BLaER1 (cell line): Measurements from ENCODE around the gene HHAT.
"Not testable (repeated sequence)": the region's sequence is repeated elsewhere in the genome, so short reads cannot be mapped to it uniquely, and the experiment has no call there.

Experiments used
- H3K27ac ChIP-seq: shearing (Covaris generic); formaldehyde crosslinking; 2 replicates; pipeline ENCODE4 v1.8.1; 2022
- H3K27me3 ChIP-seq: shearing (Covaris generic); formaldehyde crosslinking; 2 replicates; pipeline ENCODE4 v1.8.1; 2022
- H3K36me3 ChIP-seq: shearing (Covaris generic); formaldehyde crosslinking; 2 replicates; pipeline ENCODE4 v1.8.1; 2022
- H3K4me1 ChIP-seq: shearing (Covaris generic); formaldehyde crosslinking; 2 replicates; pipeline ENCODE4 v1.8.1; 2022
- H3K4me2 ChIP-seq: shearing (Covaris generic); formaldehyde crosslinking; 2 replicates; pipeline ENCODE4 v1.8.1; 2022
- H3K4me3 ChIP-seq: shearing (Covaris generic); formaldehyde crosslinking; 2 replicates; pipeline ENCODE4 v1.8.1; 2022
- H3K9ac ChIP-seq: shearing (Covaris generic); formaldehyde crosslinking; 2 replicates; pipeline ENCODE4 v1.8.1; 2022
- H3K9me3 ChIP-seq: shearing (Covaris generic); formaldehyde crosslinking; 2 replicates; pipeline ENCODE4 v1.8.1; 2022
- H4K20me1 ChIP-seq: shearing (Covaris generic); formaldehyde crosslinking; 2 replicates; pipeline ENCODE4 v1.8.1; 2022
- Cebpa-rat ChIP-seq: shearing (Covaris generic); IDR thresholded peaks from 2 replicates; pipeline ENCODE4 v1.8.1; 2022

The HHAT gene

GRCh38 chr1:210352575-210352974 is 23.9 kb downstream of the HHAT start:
- no peak overlapping the region for H3K4me2 ChIP-seq
- H3K36me3 ChIP-seq = peaks cover 18% of the 10 kb centered on the region
- H3K27ac ChIP-seq = no peak overlapping the region

GRCh38 chr1:210354305-210354704 is 25.6 kb downstream of the HHAT start:
- H3K9me3 ChIP-seq, H3K27ac ChIP-seq, H3K4me3 ChIP-seq, H3K9ac ChIP-seq, H3K4me2 ChIP-seq, H3K27me3 ChIP-seq, H4K20me1 ChIP-seq: not testable (repeated sequence)
- H3K4me1 ChIP-seq = 0 out of 2 replicates have a peak, but pooled peaks cover 10% of the 10 kb centered on the region
- H3K36me3 ChIP-seq = peaks cover 11% of the 10 kb centered on the region

More at GRCh38 chr1:210352575-210352974, 23.9 kb downstream of the HHAT start:
- TF ChIP-seq Cebpa-rat = no peak
- Histone ChIP-seq H3K9me3 (peaks cover 6% of the 10 kb centered on the region; the same call in 1 of the 2 replicates), H4K20me1 (no peaks in the 10 kb centered on the region), H3K4me1 (0 out of 2 replicates have a peak, but pooled peaks cover 10% of the 10 kb centered on the region), H3K27me3 (no peaks in the 10 kb centered on the region), H3K4me3 (no peak overlapping the region), H3K9ac (no peak overlapping the region)

- Histone ChIP-seq H3K27ac (no peak overlapping the region), H3K9me3 (no peaks in the 10 kb centered on the region), H3K4me3 (no peak overlapping the region), H3K9ac (no peak overlapping the region), H3K27me3 (no peaks in the 10 kb centered on the region), H3K4me1 (0 out of 2 replicates have a peak, but pooled peaks cover 3% of the 10 kb centered on the region), H4K20me1 (no peaks in the 10 kb centered on the region), H3K4me2 (no peak overlapping the region), H3K36me3 (no peaks in the 10 kb centered on the region)
- TF ChIP-seq Cebpa-rat = no peak
Measured at GRCh38 chr1:210358626-210359025, 29.9 kb downstream of the HHAT start.

GRCh38 chr1:210359255-210359654 is 30.6 kb downstream of the HHAT start:
- Histone ChIP-seq H4K20me1 (no peaks in the 10 kb centered on the region), H3K4me2 (no peak overlapping the region), H3K4me3 (no peak overlapping the region), H3K27ac (no peak overlapping the region), H3K9me3 (no peaks in the 10 kb centered on the region), H3K9ac (no peak overlapping the region), H3K36me3 (no peaks in the 10 kb centered on the region), H3K27me3 (no peaks in the 10 kb centered on the region), H3K4me1 (no peaks in the 10 kb centered on the region)
- no peak for TF ChIP-seq Cebpa-rat

- H3K27me3 ChIP-seq = no peaks in the 10 kb centered on the region
- no peak for TF ChIP-seq Cebpa-rat
- H3K36me3 ChIP-seq = no peaks in the 10 kb centered on the region
- H3K9ac ChIP-seq = no peak overlapping the region
- H3K4me1 ChIP-seq = no peaks in the 10 kb centered on the region
- H3K4me3 ChIP-seq = no peak overlapping the region
- no peaks in the 10 kb centered on the region for H3K9me3 ChIP-seq
- no peaks in the 10 kb centered on the region for H4K20me1 ChIP-seq
- H3K4me2 ChIP-seq = no peak overlapping the region
- H3K27ac ChIP-seq = no peak overlapping the region
Measured at GRCh38 chr1:210360852-210361477, 32.3 kb downstream of the HHAT start.

GRCh38 chr1:210361665-210362064 is 33.0 kb downstream of the HHAT start:
- Histone ChIP-seq H3K4me2 (no peak overlapping the region), H3K36me3 (no peaks in the 10 kb centered on the region), H3K9me3 (no peaks in the 10 kb centered on the region), H3K4me1 (no peaks in the 10 kb centered on the region), H3K27me3 (no peaks in the 10 kb centered on the region), H3K4me3 (no peak overlapping the region), H3K27ac (no peak overlapping the region), H3K9ac (no peak overlapping the region), H4K20me1 (no peaks in the 10 kb centered on the region)
- no peak for TF ChIP-seq Cebpa-rat

- Histone ChIP-seq H3K9me3 (no peaks in the 10 kb centered on the region), H3K9ac (no peak overlapping the region), H3K27me3 (no peaks in the 10 kb centered on the region), H3K27ac (no peak overlapping the region), H3K4me2 (no peak overlapping the region), H3K36me3 (no peaks in the 10 kb centered on the region), H4K20me1 (no peaks in the 10 kb centered on the region), H3K4me1 (no peaks in the 10 kb centered on the region), H3K4me3 (no peak overlapping the region)
- TF ChIP-seq Cebpa-rat = no peak
Measured at GRCh38 chr1:210362526-210362925, 33.8 kb downstream of the HHAT start.

GRCh38 chr1:210363119-210363518 is 34.4 kb downstream of the HHAT start:
- no peak for TF ChIP-seq Cebpa-rat
- H4K20me1 ChIP-seq = no peaks in the 10 kb centered on the region
- no peaks in the 10 kb centered on the region for H3K36me3 ChIP-seq
- H3K9me3 ChIP-seq = no peaks in the 10 kb centered on the region
- no peaks in the 10 kb centered on the region for H3K27me3 ChIP-seq
- no peaks in the 10 kb centered on the region for H3K4me1 ChIP-seq
- H3K27ac ChIP-seq = no peak overlapping the region
- no peak overlapping the region for H3K9ac ChIP-seq
- no peak overlapping the region for H3K4me2 ChIP-seq
- H3K4me3 ChIP-seq = no peak overlapping the region

GRCh38 chr1:210364479-210364878 is 35.8 kb downstream of the HHAT start:
- no peak for TF ChIP-seq Cebpa-rat
- Histone ChIP-seq H3K9ac (no peak overlapping the region), H3K27me3 (no peaks in the 10 kb centered on the region), H3K4me2 (no peak overlapping the region), H3K27ac (no peak overlapping the region), H3K4me3 (no peak overlapping the region), H4K20me1 (no peaks in the 10 kb centered on the region), H3K36me3 (no peaks in the 10 kb centered on the region), H3K4me1 (no peaks in the 10 kb centered on the region), H3K9me3 (no peaks in the 10 kb centered on the region)

- no peaks in the 10 kb centered on the region for H3K4me1 ChIP-seq
- H3K36me3 ChIP-seq = no peaks in the 10 kb centered on the region
- H3K9ac ChIP-seq = no peak overlapping the region
- no peaks in the 10 kb centered on the region for H3K27me3 ChIP-seq
- no peak overlapping the region for H3K27ac ChIP-seq
- no peak overlapping the region for H3K4me3 ChIP-seq
- no peaks in the 10 kb centered on the region for H3K9me3 ChIP-seq
- no peak for TF ChIP-seq Cebpa-rat
- no peaks in the 10 kb centered on the region for H4K20me1 ChIP-seq
- H3K4me2 ChIP-seq = no peak overlapping the region
Measured at GRCh38 chr1:210366767-210367166, 38.1 kb downstream of the HHAT start.

- no peak overlapping the region for H3K4me2 ChIP-seq
- no peaks in the 10 kb centered on the region for H3K4me1 ChIP-seq
- TF ChIP-seq Cebpa-rat = no peak
- no peaks in the 10 kb centered on the region for H4K20me1 ChIP-seq
- no peaks in the 10 kb centered on the region for H3K27me3 ChIP-seq
- no peak overlapping the region for H3K27ac ChIP-seq
- H3K36me3 ChIP-seq = no peaks in the 10 kb centered on the region
- H3K9me3 ChIP-seq = no peaks in the 10 kb centered on the region
- no peak overlapping the region for H3K4me3 ChIP-seq
- no peak overlapping the region for H3K9ac ChIP-seq
Measured at GRCh38 chr1:210367566-210367965, 38.9 kb downstream of the HHAT start.
